ENCODE measurements around the gene NAA16.
"Not testable (repeated sequence)": the region's sequence is repeated elsewhere in the genome, so short reads cannot be mapped to it uniquely, and the experiment has no call there.

Gene NAA16

DNA sequence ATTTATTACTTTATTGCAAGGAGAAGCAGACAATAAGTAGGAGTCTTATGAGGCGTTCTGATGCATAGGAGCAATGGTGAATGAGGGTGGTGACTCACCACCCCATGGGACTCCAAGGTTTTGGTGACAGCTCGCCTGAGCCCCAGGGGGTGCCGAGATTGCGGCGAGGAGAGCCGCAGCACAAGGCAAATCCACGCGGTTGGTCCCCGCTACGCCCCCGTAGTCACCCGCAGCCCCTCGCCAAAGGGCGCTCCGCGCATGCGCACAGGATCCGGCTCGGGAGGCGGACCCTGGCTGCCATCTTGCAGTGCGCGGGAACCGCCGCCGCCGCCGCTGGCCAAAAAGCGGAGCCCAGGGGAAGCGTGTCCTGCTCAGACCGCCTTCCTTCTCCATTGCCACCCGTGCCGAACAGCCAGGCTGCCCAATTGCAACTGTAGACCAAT is at the start of gene NAA16:
Gene NAA16, plus strand, starts transcription at position 305 of the 443 bp plus-strand sequence. CDS start 262 bp downstream, outside the sequence.
- H3K9me3 Mint-ChIP-seq: no peaks in the 10 kb centered on the region
- H3K4me3 Mint-ChIP-seq: peak within 1 kb of the TSS; percentile 95
- H3K27me3 Mint-ChIP-seq (ENCODE audit: low read depth): no peaks in the 10 kb centered on the region
- H3K36me3 Mint-ChIP-seq (ENCODE audit: low read depth): peaks cover 1% of the 10 kb centered on the region
- peaks cover 30% of the 10 kb centered on the region for H3K4me1 Mint-ChIP-seq (ENCODE audit: low read depth)
- H3K27ac Mint-ChIP-seq: peak within 1 kb of the TSS; percentile 90

GRCh38 chr13:41263261-41263971 is 47.7 kb upstream of the NAA16 start, which contains the start of gene MTRF1:
Gene MTRF1, minus strand, starts transcription at chr13:41263576. Its CDS starts 2,669 bp downstream, at chr13:41260907.
- peak within 1 kb of the TSS; percentile 93 for H3K4me3 Mint-ChIP-seq
- peaks cover 11% of the 10 kb centered on the region for H3K4me1 Mint-ChIP-seq (ENCODE audit: low read depth)
- peaks cover 9% of the 10 kb centered on the region for H3K9me3 Mint-ChIP-seq
- no peaks in the 10 kb centered on the region for H3K27me3 Mint-ChIP-seq (ENCODE audit: low read depth)
- H3K36me3 Mint-ChIP-seq (ENCODE audit: low read depth): peaks cover 16% of the 10 kb centered on the region
- H3K27ac Mint-ChIP-seq: peak within 1 kb of the TSS; percentile 94

- Mint-ChIP-seq H3K4me3 (no peak overlapping the region), H3K4me1 (ENCODE audit: low read depth) (peaks cover 14% of the 10 kb centered on the region), H3K9me3 (peaks cover 30% of the 10 kb centered on the region), H3K27ac (no peak overlapping the region), H3K36me3 (ENCODE audit: low read depth) (peaks cover 10% of the 10 kb centered on the region), H3K27me3 (ENCODE audit: low read depth) (no peaks in the 10 kb centered on the region)
Measured at GRCh38 chr13:41267106-41267505, 44.0 kb upstream of the NAA16 start.

GRCh38 chr13:41268764-41269163 is 42.3 kb upstream of the NAA16 start:
- peaks cover 31% of the 10 kb centered on the region for H3K9me3 Mint-ChIP-seq
- peaks cover 11% of the 10 kb centered on the region for H3K36me3 Mint-ChIP-seq (ENCODE audit: low read depth)
- H3K4me1 Mint-ChIP-seq (ENCODE audit: low read depth): peaks cover 8% of the 10 kb centered on the region
- no peak overlapping the region for H3K27ac Mint-ChIP-seq
- no peaks in the 10 kb centered on the region for H3K27me3 Mint-ChIP-seq (ENCODE audit: low read depth)
- H3K4me3 Mint-ChIP-seq: no peak overlapping the region

DNA sequence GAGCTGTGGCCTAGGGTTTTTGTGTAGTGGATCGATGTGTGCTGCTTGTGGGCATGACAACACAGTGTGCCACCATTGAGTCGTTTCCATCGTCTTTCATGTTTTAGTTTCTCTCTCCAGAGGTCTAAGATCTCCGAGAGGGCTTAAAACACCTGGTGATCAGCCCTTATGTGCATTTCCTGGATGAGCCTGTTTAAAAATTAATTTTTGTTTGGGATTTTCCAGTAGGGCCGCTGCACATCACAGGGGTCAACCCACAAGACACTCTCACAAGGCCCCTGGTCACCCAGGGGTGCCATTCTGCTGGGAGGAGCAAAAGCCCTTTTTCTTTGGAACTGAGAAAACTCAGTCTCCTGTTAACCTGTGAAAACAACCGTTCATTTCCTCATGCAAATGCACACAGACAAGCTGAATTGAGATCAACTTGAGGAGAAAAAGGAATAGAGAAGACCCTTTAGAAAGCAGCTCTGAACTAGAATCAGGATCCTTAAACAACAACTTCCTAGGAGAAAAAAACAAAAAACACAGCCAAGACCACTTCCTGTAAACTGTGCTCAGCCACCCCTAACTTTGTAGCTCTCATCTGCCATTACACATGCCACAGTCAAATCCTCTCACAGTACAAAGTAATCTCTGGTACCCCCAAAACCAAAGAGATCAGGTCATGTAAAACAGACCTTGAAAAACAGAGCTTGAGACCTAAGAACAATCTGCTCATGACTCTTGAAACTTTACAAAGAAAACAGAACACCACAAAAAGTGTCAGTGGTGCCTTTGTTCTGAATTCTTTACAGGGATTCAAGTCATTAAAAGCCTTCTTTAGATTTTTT is 39.4 kb upstream of the NAA16 start:
- peaks cover 11% of the 10 kb centered on the region for H3K36me3 Mint-ChIP-seq (ENCODE audit: low read depth)
- no peaks in the 10 kb centered on the region for H3K27me3 Mint-ChIP-seq (ENCODE audit: low read depth)
- peak overlapping the region; percentile 26 for H3K4me3 Mint-ChIP-seq
- H3K4me1 Mint-ChIP-seq (ENCODE audit: low read depth): peaks cover 8% of the 10 kb centered on the region
- peak overlapping the region; percentile 81 for H3K27ac Mint-ChIP-seq
- peaks cover 31% of the 10 kb centered on the region for H3K9me3 Mint-ChIP-seq

- Mint-ChIP-seq H3K9me3 (peaks cover 16% of the 10 kb centered on the region), H3K4me3 (no peak overlapping the region), H3K4me1 (ENCODE audit: low read depth) (peaks cover 8% of the 10 kb centered on the region), H3K36me3 (ENCODE audit: low read depth) (peaks cover 8% of the 10 kb centered on the region), H3K27ac (no peak overlapping the region), H3K27me3 (ENCODE audit: low read depth) (no peaks in the 10 kb centered on the region)
Measured at GRCh38 chr13:41273831-41274441, 37.1 kb upstream of the NAA16 start.

GRCh38 chr13:41274881-41275280 is 36.2 kb upstream of the NAA16 start:
- H3K9me3 Mint-ChIP-seq: peaks cover 14% of the 10 kb centered on the region

GRCh38 chr13:41276824-41277223 is 34.2 kb upstream of the NAA16 start:
- no peaks in the 10 kb centered on the region for H3K27me3 Mint-ChIP-seq (ENCODE audit: low read depth)
- no peak overlapping the region for H3K27ac Mint-ChIP-seq
- peaks cover 4% of the 10 kb centered on the region for H3K9me3 Mint-ChIP-seq
- H3K36me3 Mint-ChIP-seq (ENCODE audit: low read depth): peaks cover 3% of the 10 kb centered on the region
- no peak overlapping the region for H3K4me3 Mint-ChIP-seq
- H3K4me1 Mint-ChIP-seq (ENCODE audit: low read depth): peaks cover 4% of the 10 kb centered on the region

More at GRCh38 chr13:41274881-41275280, 36.2 kb upstream of the NAA16 start:
- no peaks in the 10 kb centered on the region for H3K27me3 Mint-ChIP-seq (ENCODE audit: low read depth)
- no peak overlapping the region for H3K4me3 Mint-ChIP-seq
- H3K36me3 Mint-ChIP-seq (ENCODE audit: low read depth): peaks cover 8% of the 10 kb centered on the region
- no peak overlapping the region for H3K27ac Mint-ChIP-seq
- peaks cover 8% of the 10 kb centered on the region for H3K4me1 Mint-ChIP-seq (ENCODE audit: low read depth)

GRCh38 chr13:41279156-41279555 is 31.9 kb upstream of the NAA16 start:
- H3K9me3 Mint-ChIP-seq; H3K27me3 Mint-ChIP-seq (ENCODE audit: low read depth); H3K4me1 Mint-ChIP-seq (ENCODE audit: low read depth); H3K36me3 Mint-ChIP-seq (ENCODE audit: low read depth); H3K4me3 Mint-ChIP-seq; H3K27ac Mint-ChIP-seq: not testable (repeated sequence)

- Mint-ChIP-seq H3K4me3 (no peak overlapping the region), H3K36me3 (ENCODE audit: low read depth) (no peaks in the 10 kb centered on the region)
Measured at GRCh38 chr13:41282129-41282571, 28.9 kb upstream of the NAA16 start.

DNA sequence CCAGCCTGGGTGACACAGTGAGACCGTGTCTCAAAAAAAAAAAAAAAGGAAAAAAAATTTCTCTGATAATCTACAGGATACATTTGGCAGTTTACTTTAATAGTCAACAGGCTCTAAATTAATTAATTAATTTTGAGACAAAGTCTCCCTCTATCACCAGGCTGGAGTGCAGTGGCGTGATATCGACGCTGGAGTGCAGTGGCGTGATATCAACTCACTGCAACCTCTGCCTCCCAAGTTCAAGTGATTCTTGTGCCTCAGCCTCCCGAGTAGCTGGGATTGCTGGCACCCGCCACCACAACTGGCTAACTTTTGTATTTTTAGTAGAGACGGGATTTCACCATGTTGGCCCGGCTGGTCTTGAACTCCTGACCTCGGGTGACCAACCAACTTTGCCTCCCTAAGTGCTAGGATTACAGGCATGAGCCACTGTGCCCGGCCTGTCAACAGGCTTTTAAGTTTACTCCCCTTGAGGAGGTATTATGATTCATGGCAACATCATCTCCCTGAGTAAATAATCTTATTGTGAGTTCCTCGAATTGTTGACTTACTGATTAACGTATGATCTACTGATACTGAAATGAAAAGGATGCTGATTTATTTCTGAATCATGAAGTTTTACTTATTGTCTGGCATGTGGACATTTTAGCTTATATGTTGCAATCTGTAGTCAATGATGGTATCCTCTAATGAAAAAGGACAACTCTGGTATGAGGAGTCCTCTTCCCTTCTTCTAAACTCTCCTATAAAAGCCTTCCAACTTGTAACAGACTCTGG is 26.4 kb upstream of the NAA16 start:
- peaks cover under 1% of the 10 kb centered on the region for H3K36me3 Mint-ChIP-seq (ENCODE audit: low read depth)
- no peaks in the 10 kb centered on the region for H3K27me3 Mint-ChIP-seq (ENCODE audit: low read depth)
- no peak overlapping the region for H3K27ac Mint-ChIP-seq
- no peak overlapping the region for H3K4me3 Mint-ChIP-seq
- peaks cover 6% of the 10 kb centered on the region for H3K9me3 Mint-ChIP-seq
- peaks cover 6% of the 10 kb centered on the region for H3K4me1 Mint-ChIP-seq (ENCODE audit: low read depth)

More at GRCh38 chr13:41282129-41282571, 28.9 kb upstream of the NAA16 start:
- Mint-ChIP-seq H3K4me1 (ENCODE audit: low read depth) (peaks cover 6% of the 10 kb centered on the region), H3K27ac (no peak overlapping the region), H3K9me3 (no peaks in the 10 kb centered on the region), H3K27me3 (ENCODE audit: low read depth) (no peaks in the 10 kb centered on the region)

GRCh38 chr13:41286370-41286769 is 24.7 kb upstream of the NAA16 start:
- no peaks in the 10 kb centered on the region for H3K27me3 Mint-ChIP-seq (ENCODE audit: low read depth)
- H3K27ac Mint-ChIP-seq: no peak overlapping the region
- peaks cover 2% of the 10 kb centered on the region for H3K36me3 Mint-ChIP-seq (ENCODE audit: low read depth)
- no peak overlapping the region for H3K4me3 Mint-ChIP-seq
- H3K9me3 Mint-ChIP-seq: peaks cover 8% of the 10 kb centered on the region
- H3K4me1 Mint-ChIP-seq (ENCODE audit: low read depth): peaks cover 6% of the 10 kb centered on the region

- H3K36me3 Mint-ChIP-seq (ENCODE audit: low read depth): peaks cover 2% of the 10 kb centered on the region
- H3K4me3 Mint-ChIP-seq: no peak overlapping the region
- H3K27ac Mint-ChIP-seq: no peak overlapping the region
- H3K9me3 Mint-ChIP-seq: peaks cover 18% of the 10 kb centered on the region
- H3K4me1 Mint-ChIP-seq (ENCODE audit: low read depth): peaks cover 6% of the 10 kb centered on the region
- H3K27me3 Mint-ChIP-seq (ENCODE audit: low read depth): no peaks in the 10 kb centered on the region
Measured at GRCh38 chr13:41289463-41289881, 21.6 kb upstream of the NAA16 start.

DNA sequence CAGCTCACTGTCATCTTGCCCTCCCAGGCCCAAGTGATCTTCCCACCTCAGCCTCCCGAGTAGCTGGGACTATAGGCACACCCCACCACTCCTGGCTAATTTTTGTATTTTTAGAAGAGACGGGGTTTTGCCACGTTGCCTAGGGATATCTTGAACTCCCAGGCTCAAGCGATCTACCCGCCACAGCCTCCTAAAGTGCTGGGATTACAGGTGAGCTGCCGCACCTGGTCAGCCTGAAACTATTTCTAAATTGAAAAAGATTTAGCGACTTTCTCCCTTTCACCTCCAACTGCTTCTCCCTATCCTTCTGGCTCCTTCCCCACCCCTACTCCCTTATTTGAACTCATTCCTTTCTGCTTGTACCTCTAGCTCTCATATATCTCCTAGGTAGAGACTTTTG is 19.8 kb upstream of the NAA16 start:
- Mint-ChIP-seq H3K27me3 (ENCODE audit: low read depth) (peaks cover 3% of the 10 kb centered on the region), H3K4me3 (no peak overlapping the region), H3K27ac (no peak overlapping the region), H3K36me3 (ENCODE audit: low read depth) (peaks cover 2% of the 10 kb centered on the region), H3K4me1 (ENCODE audit: low read depth) (peaks cover 5% of the 10 kb centered on the region), H3K9me3 (peaks cover 18% of the 10 kb centered on the region)
